ENCODE results near the gene CYP2C8.

The CYP2C8 gene

DNA sequence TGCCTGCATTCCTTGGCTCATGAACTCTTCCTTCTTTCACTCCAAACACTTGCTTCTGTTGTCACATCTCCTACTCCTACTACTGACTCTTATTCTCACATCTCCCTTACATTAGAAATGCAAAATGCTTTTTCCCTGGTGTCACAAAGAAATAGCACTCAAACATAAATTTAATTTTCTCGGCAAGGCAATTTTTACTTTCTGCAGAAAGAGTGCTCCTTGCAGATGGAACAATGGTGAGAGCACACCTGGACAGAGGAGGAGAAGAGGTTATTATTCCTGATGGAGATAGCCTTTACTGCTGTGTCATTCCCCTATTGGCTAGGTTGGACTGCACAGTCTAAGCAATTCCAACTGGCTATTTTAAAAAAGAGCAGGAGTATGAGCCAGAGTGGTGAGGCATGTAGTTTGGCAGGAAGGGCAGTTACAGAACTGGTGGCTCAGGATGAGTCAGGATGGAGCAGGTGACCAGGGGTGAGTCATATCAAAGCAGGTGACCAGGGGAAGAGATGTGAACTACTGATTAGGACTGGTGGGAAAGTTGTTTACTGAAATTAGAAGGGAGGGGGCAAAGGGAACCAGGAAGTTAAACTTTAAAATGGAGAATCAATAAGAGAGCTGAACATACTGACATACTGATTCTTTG lies 77.9 kb downstream of the CYP2C8 start:
- no peak overlapping the region for H2AFZ ChIP-seq (ENCODE audit: low read length)
- TF ChIP-seq, protein P1, sequence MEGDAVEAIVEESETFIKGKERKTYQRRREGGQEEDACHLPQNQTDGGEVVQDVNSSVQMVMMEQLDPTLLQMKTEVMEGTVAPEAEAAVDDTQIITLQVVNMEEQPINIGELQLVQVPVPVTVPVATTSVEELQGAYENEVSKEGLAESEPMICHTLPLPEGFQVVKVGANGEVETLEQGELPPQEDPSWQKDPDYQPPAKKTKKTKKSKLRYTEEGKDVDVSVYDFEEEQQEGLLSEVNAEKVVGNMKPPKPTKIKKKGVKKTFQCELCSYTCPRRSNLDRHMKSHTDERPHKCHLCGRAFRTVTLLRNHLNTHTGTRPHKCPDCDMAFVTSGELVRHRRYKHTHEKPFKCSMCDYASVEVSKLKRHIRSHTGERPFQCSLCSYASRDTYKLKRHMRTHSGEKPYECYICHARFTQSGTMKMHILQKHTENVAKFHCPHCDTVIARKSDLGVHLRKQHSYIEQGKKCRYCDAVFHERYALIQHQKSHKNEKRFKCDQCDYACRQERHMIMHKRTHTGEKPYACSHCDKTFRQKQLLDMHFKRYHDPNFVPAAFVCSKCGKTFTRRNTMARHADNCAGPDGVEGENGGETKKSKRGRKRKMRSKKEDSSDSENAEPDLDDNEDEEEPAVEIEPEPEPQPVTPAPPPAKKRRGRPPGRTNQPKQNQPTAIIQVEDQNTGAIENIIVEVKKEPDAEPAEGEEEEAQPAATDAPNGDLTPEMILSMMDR (IDR thresholded peaks at IDR 0.05; ENCODE audit: low read length): no peak
- TF ChIP-seq EZH2phosphoT487 (IDR thresholded peaks at IDR 0.05; ENCODE audit: low read length): no peak
- TF ChIP-seq EZH2 (optimal IDR thresholded peaks at IDR 0.05; ENCODE audit: low read depth, low read length): no peak
- H3K27ac ChIP-seq (ENCODE audit: low read length): no peak overlapping the region
- H3K79me2 ChIP-seq (ENCODE audit: low read length): no peaks in the 10 kb centered on the region
- no peak overlapping the region for H3K4me3 ChIP-seq (ENCODE audit: low read length)
- DNase-seq: no peak
- H3K9me3 ChIP-seq (replicated peaks; ENCODE audit: insufficient read depth, low read length): no peaks in the 10 kb centered on the region
- no peaks in the 10 kb centered on the region for H3K9me2 ChIP-seq (replicated peaks; ENCODE audit: insufficient read depth, low read length)
- no peaks in the 10 kb centered on the region for H3K27me3 ChIP-seq (replicated peaks; ENCODE audit: insufficient read depth, low read length)
- H4K20me1 ChIP-seq (ENCODE audit: insufficient read depth, low read length): no peaks in the 10 kb centered on the region
- no peaks in the 10 kb centered on the region for H3F3A ChIP-seq (ENCODE audit: insufficient read depth, low read length)
- H3K36me3 ChIP-seq (replicated peaks; ENCODE audit: insufficient read depth, low read length): no peaks in the 10 kb centered on the region
- H3K4me1 ChIP-seq (ENCODE audit: low read length): no peaks in the 10 kb centered on the region
- no peak overlapping the region for H3K4me2 ChIP-seq (ENCODE audit: low read depth, low read length)
- H3K9ac ChIP-seq (ENCODE audit: low read length): no peak overlapping the region

DNA sequence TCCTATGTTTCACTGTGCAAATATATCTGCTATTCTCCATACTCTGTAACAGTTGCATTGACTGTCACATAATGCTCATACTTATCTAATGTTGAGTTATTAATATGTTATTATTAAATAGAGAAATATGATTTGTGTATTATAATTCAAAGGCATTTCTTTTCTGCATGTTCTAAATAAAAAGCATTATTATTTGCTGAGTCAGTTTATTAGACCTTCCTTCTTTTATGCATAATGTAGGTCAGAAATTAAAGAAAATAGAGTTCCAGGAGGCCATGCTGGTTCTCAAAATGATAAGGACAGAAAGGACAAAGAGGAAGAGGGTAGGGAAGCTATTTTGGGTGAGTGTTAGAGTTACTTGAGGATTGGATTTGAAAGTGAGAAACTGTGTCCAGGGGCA lies 80.1 kb downstream of the CYP2C8 start:
- H3F3A ChIP-seq (ENCODE audit: insufficient read depth, low read length): no peaks in the 10 kb centered on the region
- H2AFZ ChIP-seq (ENCODE audit: low read length): no peak overlapping the region
- H3K4me2 ChIP-seq (ENCODE audit: low read depth, low read length): no peak overlapping the region
- no peak for DNase-seq
- H3K4me3 ChIP-seq (ENCODE audit: low read length): no peak overlapping the region
- no peak overlapping the region for H3K27ac ChIP-seq (ENCODE audit: low read length)
- no peaks in the 10 kb centered on the region for H3K4me1 ChIP-seq (ENCODE audit: low read length)
- no peak overlapping the region for H3K9ac ChIP-seq (ENCODE audit: low read length)
- TF ChIP-seq, protein P1 (IDR thresholded peaks at IDR 0.05; ENCODE audit: low read length): no peak
- no peak for TF ChIP-seq EZH2phosphoT487 (IDR thresholded peaks at IDR 0.05; ENCODE audit: low read length)
- no peak for TF ChIP-seq EZH2 (optimal IDR thresholded peaks at IDR 0.05; ENCODE audit: low read depth, low read length)
- H3K27me3 ChIP-seq (replicated peaks; ENCODE audit: insufficient read depth, low read length): no peaks in the 10 kb centered on the region
- no peaks in the 10 kb centered on the region for H3K36me3 ChIP-seq (replicated peaks; ENCODE audit: insufficient read depth, low read length)
- H4K20me1 ChIP-seq (ENCODE audit: insufficient read depth, low read length): no peaks in the 10 kb centered on the region
- no peaks in the 10 kb centered on the region for H3K9me3 ChIP-seq (replicated peaks; ENCODE audit: insufficient read depth, low read length)
- no peaks in the 10 kb centered on the region for H3K79me2 ChIP-seq (ENCODE audit: low read length)
- no peaks in the 10 kb centered on the region for H3K9me2 ChIP-seq (replicated peaks; ENCODE audit: insufficient read depth, low read length)

Data from MM.1S (cell line).